ENCODE data around the gene CLRN1.

DNA sequence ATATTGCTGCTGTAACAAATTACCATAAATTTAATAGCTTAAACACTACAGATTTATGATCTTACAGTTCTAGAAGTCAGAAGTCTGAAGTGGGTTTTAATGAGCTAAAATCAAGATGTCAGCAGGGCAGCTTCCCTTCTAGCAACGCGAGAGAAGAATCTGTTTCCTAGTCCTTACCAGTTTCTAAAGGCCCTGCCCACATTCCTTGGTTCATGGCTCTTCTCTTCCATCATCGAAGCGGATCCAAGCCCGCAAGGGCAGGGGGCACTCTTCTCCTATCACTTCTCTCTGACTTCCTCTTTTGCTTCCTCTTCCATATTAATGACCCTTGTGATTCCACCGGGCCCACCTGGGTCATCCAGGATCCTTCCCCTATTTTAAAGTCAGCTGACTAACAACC is 83.4 kb downstream of the CLRN1 start:
- TF ChIP-seq, protein P1, sequence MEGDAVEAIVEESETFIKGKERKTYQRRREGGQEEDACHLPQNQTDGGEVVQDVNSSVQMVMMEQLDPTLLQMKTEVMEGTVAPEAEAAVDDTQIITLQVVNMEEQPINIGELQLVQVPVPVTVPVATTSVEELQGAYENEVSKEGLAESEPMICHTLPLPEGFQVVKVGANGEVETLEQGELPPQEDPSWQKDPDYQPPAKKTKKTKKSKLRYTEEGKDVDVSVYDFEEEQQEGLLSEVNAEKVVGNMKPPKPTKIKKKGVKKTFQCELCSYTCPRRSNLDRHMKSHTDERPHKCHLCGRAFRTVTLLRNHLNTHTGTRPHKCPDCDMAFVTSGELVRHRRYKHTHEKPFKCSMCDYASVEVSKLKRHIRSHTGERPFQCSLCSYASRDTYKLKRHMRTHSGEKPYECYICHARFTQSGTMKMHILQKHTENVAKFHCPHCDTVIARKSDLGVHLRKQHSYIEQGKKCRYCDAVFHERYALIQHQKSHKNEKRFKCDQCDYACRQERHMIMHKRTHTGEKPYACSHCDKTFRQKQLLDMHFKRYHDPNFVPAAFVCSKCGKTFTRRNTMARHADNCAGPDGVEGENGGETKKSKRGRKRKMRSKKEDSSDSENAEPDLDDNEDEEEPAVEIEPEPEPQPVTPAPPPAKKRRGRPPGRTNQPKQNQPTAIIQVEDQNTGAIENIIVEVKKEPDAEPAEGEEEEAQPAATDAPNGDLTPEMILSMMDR (IDR thresholded peaks at IDR 0.05; ENCODE audit: low read depth, low read length) = no peak
- no peak for TF ChIP-seq EZH2phosphoT487 (IDR thresholded peaks at IDR 0.05; ENCODE audit: low read depth)

Measured in OCI-LY3 (cell line).